NCI-H748 (cell line): Measurements from ENCODE around the gene CAPRIN1.
A peak's percentile ranks its signal among the peaks of the same experiment; 100 is the strongest.

Experiments used
- DNase-seq: peaks from one replicate; lab custom pipeline; 2025; ENCODE audit not compliant: unreplicated experiment; lab: John Stamatoyannopoulos, UW

CAPRIN1 gene

GRCh38 chr11:34051349-34052035, at the start of gene CAPRIN1:
CAPRIN1 (plus strand) TSS chr11:34051731; CDS start chr11:34052421, 690 bp downstream.
- DNase-seq: peak; percentile 93

GRCh38 chr11:34002420-34002819, 49.1 kb upstream of the CAPRIN1 start:
- peak; percentile 54 for DNase-seq

- no peak for DNase-seq
Observed at GRCh38 chr11:34004236-34004635, 47.3 kb upstream of the CAPRIN1 start.

GRCh38 chr11:34006876-34007275, 44.7 kb upstream of the CAPRIN1 start:
- no peak for DNase-seq

- DNase-seq: no peak
Observed at GRCh38 chr11:34012734-34013133, 38.8 kb upstream of the CAPRIN1 start.

GRCh38 chr11:34013898-34014571, 37.5 kb upstream of the CAPRIN1 start:
- DNase-seq: no peak

GRCh38 chr11:34021977-34022735, 29.4 kb upstream of the CAPRIN1 start:
- DNase-seq: no peak

- no peak for DNase-seq
Observed at GRCh38 chr11:34026432-34026831, 25.1 kb upstream of the CAPRIN1 start.

GRCh38 chr11:34027516-34028408, 23.8 kb upstream of the CAPRIN1 start:
- DNase-seq: no peak

- DNase-seq: no peak
Observed at GRCh38 chr11:34028425-34028824, 23.1 kb upstream of the CAPRIN1 start.

GRCh38 chr11:34029176-34029575, 22.4 kb upstream of the CAPRIN1 start:
- DNase-seq: no peak

GRCh38 chr11:34030382-34030781, 21.1 kb upstream of the CAPRIN1 start:
- DNase-seq: no peak

GRCh38 chr11:34033399-34033798, 18.1 kb upstream of the CAPRIN1 start:
- DNase-seq: no peak

GRCh38 chr11:34034053-34034452, 17.5 kb upstream of the CAPRIN1 start:
- peak; percentile 16 for DNase-seq

GRCh38 chr11:34036456-34036855, 15.1 kb upstream of the CAPRIN1 start:
- no peak for DNase-seq

GRCh38 chr11:34037016-34037415, 14.5 kb upstream of the CAPRIN1 start:
- DNase-seq: no peak

GRCh38 chr11:34040571-34040970, 11.0 kb upstream of the CAPRIN1 start:
- no peak for DNase-seq

GRCh38 chr11:34044664-34045485, 6.7 kb upstream of the CAPRIN1 start:
- DNase-seq: peak; percentile 43

- no peak for DNase-seq
Observed at GRCh38 chr11:34049028-34049427, 2.5 kb upstream of the CAPRIN1 start.
